ENCODE measurements around the gene DNM3. TPM values are rescaled to one million over a fixed set of nuclear protein-coding genes. Genes with fewer than 3 reads are reported as not detected.

Gene DNM3
- total RNA-seq, 1 experiment from 2014 or later = 2.7 TPM

DNA sequence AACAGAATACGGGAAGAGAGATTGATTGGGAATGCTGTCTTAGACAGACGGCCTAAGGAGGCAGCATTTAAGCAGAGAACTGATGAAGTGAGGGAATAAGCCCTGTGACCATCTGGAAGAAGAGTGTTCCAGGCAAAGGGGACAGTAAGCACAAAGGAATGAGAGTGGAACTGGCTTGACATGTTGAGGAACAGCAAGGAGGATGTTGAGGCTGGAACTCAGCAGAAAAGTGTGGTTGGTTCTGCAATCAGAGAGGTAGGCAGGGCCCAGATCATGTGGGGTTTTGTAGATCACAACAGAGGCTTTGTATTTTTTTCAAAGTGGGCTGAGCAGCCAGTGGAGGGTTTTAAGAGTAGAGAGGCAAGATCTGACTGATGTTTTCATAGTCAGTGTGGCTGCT lies 157.4 kb downstream of the DNM3 start:
- Histone ChIP-seq H2BK12ac (ENCODE audit: insufficient read length, low read depth, low read length) (no peak overlapping the region), H3K27ac (ENCODE audit: insufficient read length, low read depth, low read length) (no peak overlapping the region), H3K18ac (ENCODE audit: insufficient read length, low read depth, low read length) (no peak overlapping the region), H3K4me1 (ENCODE audit: insufficient read depth, low read length) (no peaks in the 10 kb centered on the region), H4K5ac (ENCODE audit: insufficient read length, low read depth, low read length) (no peak overlapping the region), H3K79me1 (ENCODE audit: insufficient read depth, low read depth, low read length, poor library complexity, severe bottlenecking) (no peaks in the 10 kb centered on the region), H3K4ac (ENCODE audit: low read depth, low read length) (no peak overlapping the region), H4K8ac (replicated peaks; ENCODE audit: insufficient read length, low read depth, low read length) (no peak overlapping the region), H3K56ac (ENCODE audit: insufficient read length, low read depth, low read length) (no peak overlapping the region), H3K4me2 (ENCODE audit: insufficient read depth, insufficient read length, low read length) (no peak overlapping the region), H3K23me2 (ENCODE audit: insufficient read length, low read depth, low read length, poor library complexity, severe bottlenecking) (no peaks in the 10 kb centered on the region), H2BK20ac (ENCODE audit: low read depth, low read length, poor library complexity, severe bottlenecking) (no peak overlapping the region), H3K9me3 (ENCODE audit: control insufficient read depth, low read depth, low read length) (no peaks in the 10 kb centered on the region), H3K23ac (ENCODE audit: insufficient read length, low read depth, low read length) (no peak overlapping the region), H2BK5ac (ENCODE audit: insufficient read length, low read length) (no peak overlapping the region), H2AFZ (ENCODE audit: low read length) (no peak overlapping the region), H3K9ac (ENCODE audit: extremely low read depth, insufficient read length, low read length) (no peak overlapping the region), H3K79me2 (ENCODE audit: insufficient read depth, low read length) (no peaks in the 10 kb centered on the region), H3T11ph (ENCODE audit: low read length) (no peak overlapping the region), H2AK5ac (ENCODE audit: insufficient read length, low read length) (no peak overlapping the region), H2BK15ac (ENCODE audit: low read depth, low read length) (no peak overlapping the region), H4K91ac (ENCODE audit: insufficient read length, low read depth, low read length) (no peak overlapping the region), H3K27me3 (ENCODE audit: insufficient read depth, low read length) (no peaks in the 10 kb centered on the region), H3K14ac (ENCODE audit: insufficient read depth, low read length) (no peak overlapping the region), H2BK120ac (ENCODE audit: low read depth, low read length, poor library complexity, severe bottlenecking) (no peak overlapping the region), H4K20me1 (ENCODE audit: control insufficient read depth, insufficient read depth, insufficient read length) (no peaks in the 10 kb centered on the region)
- H3K27me3 Mint-ChIP-seq (ENCODE audit: low read depth) = no peaks in the 10 kb centered on the region
- no peak overlapping the region for H3K4me3 Mint-ChIP-seq
- no peaks in the 10 kb centered on the region for H3K36me3 Mint-ChIP-seq (ENCODE audit: insufficient read depth in 1 of 3, low read depth in 3 of 3)
- DNase-seq = no peak
- H3K9me3 Mint-ChIP-seq = no peaks in the 10 kb centered on the region
- WGBS (ENCODE audit: extremely low coverage, insufficient read length, low lambda C conversion rate) = no CpG with 5 or more reads among the region's 2 CpGs
- TF ChIP-seq CTCF (conservative IDR thresholded peaks at IDR 0.05) = no peak
- no peak overlapping the region for H3K27ac Mint-ChIP-seq
- H3K4me1 Mint-ChIP-seq = peaks cover 3 to 9% of the 10 kb centered on the region in 2 experiments; a peak in 3 of 4 replicates
